ENCODE results near the gene F10. TPM values are rescaled to one million over a fixed set of nuclear protein-coding genes. Genes with fewer than 3 reads are reported as not detected.
A peak's percentile ranks its signal among the peaks of the same experiment; 100 is the strongest.

The F10 gene
- total RNA-seq, 1 donor from 2014 or later, result 3.5 TPM

DNA sequence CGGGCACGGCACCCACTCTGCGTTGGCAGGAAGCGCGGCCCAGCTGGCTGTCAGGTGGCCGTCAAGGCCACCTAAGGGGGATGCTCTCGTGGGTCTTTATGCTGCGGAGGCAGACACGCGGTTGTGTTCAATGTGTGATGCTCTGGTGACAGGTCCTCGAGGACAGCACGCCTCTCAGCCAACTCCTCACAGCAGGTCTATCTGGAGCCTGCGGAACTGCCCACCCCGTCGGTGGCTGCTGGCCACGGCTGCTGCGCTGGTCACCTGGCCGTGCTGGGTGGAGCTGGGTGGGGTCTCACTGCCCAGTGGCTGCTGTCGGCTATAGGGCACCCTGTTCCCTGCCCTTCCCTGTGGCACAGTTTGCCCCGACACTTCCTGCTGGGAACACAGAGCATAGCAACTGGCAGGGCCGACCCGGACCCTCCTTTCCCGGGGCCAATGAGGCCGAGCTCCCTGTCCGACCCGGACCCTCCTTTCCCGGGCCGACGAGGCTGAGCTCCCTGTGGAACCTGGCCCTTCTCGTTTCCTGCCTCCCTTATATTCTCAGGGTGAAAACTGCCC, 31.3 kb upstream of the F10 start:
- peaks cover 53% of the 10 kb centered on the region for H3K36me3 ChIP-seq

DNA sequence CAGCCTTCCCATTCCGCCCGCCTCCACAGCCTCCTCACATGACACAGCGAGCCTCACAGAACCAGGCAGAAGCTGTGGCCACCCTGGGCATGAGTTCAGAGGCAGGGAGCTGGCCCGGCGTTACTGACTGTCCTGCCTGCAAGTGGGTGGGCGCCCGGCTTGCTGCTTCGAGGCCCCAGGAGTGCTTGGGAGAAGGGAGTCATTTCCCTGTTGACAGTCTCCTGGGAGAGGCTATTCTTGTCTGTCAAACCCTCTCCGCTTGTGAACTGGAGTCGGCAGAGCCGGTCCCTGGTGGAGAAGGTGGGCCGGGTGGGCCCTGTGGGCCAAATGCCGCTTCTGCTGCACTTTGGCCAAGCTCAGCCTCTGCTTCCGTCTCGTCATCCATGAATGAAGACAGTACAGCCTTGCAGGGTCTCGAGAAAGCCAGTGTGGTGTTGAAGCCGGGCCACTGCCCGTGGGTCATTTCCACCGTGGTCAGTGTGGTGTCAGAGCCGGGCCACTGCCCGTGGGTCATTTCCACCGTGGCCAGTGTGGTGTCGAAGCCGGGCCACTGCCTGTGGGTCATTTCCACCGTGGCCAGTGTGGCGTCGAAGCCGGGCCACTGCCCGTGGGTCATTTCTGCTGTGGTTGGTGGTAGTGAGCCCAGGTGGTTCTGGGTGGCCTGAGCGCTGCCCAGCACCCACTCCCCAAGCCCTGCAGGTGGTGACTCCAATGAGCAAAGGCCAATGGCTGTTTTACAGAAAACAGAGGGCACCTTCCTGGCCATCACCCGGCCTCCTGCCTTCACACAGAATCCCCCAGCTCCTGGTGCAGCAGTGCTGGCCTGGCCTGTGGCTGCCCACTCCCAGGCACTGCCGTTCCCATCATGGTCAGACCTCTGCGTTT, 30.5 kb upstream of the F10 start:
- H3K27ac ChIP-seq (replicated peaks), result no peak overlapping the region
- H3K36me3 ChIP-seq, result peaks cover 53% of the 10 kb centered on the region
- H3K27me3 ChIP-seq (ENCODE audit: low read depth), result no peaks in the 10 kb centered on the region
- DNase-seq, result peak; percentile 5
- TF ChIP-seq, protein P1, sequence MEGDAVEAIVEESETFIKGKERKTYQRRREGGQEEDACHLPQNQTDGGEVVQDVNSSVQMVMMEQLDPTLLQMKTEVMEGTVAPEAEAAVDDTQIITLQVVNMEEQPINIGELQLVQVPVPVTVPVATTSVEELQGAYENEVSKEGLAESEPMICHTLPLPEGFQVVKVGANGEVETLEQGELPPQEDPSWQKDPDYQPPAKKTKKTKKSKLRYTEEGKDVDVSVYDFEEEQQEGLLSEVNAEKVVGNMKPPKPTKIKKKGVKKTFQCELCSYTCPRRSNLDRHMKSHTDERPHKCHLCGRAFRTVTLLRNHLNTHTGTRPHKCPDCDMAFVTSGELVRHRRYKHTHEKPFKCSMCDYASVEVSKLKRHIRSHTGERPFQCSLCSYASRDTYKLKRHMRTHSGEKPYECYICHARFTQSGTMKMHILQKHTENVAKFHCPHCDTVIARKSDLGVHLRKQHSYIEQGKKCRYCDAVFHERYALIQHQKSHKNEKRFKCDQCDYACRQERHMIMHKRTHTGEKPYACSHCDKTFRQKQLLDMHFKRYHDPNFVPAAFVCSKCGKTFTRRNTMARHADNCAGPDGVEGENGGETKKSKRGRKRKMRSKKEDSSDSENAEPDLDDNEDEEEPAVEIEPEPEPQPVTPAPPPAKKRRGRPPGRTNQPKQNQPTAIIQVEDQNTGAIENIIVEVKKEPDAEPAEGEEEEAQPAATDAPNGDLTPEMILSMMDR (IDR thresholded peaks at IDR 0.05; ENCODE audit: borderline replicate concordance), result no peak
- no peak overlapping the region for H3K4me3 ChIP-seq
- no peaks in the 10 kb centered on the region for H3K4me1 ChIP-seq
- intact Hi-C loops (cut with micrococcal nuclease), result no loop called here
- no peaks in the 10 kb centered on the region for H3K9me3 ChIP-seq (replicated peaks)

More for the DNA sequence above, 31.3 kb upstream of the F10 start:
- peak; percentile 13 for DNase-seq
- Histone ChIP-seq H3K4me1 (no peaks in the 10 kb centered on the region), H3K9me3 (replicated peaks) (no peaks in the 10 kb centered on the region), H3K4me3 (no peak overlapping the region), H3K27ac (replicated peaks) (no peak overlapping the region), H3K27me3 (ENCODE audit: low read depth) (no peaks in the 10 kb centered on the region)
- intact Hi-C loops (cut with micrococcal nuclease), result no loop called here
- TF ChIP-seq, protein P1 (IDR thresholded peaks at IDR 0.05; ENCODE audit: borderline replicate concordance), result no peak

DNA sequence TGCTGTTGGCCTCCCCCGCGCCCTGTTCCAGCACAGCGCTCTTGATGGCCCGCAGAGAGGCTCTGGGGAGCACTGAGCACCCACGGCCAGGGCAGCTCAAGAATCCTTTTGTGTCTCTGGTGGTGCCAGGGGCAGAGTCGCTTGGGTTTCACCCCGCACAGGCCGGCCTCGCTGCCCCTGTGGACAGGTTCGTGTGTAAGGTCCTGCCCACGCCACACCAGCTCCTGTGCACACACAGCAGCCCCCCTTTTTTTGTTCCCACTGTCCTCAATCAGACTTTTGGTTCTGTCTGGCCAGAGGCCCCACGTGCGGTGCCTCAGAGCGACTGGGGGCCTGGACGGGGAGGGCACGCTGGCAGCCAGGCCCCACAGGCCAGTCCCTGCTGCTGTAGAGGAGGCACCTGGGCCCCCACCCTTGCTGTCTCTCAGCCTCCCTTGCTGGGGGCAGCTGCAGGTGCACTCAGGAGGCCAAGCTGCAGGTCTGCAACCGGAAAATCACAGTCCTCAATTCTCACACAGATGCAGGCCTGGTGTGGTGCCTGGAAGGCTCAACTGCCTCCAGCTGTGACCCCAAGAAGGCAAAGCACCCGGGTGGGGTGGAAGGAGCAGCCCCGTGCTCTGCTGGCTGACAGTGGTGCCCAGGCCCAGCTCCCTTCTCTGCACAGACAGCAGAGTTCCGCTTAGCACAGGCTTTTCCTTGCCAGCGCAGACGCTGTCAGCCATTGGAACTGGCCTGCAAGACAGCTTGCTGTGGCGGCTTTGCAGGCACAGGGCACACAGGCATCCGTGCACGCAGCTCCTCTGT, 29.6 kb upstream of the F10 start:
- H3K36me3 ChIP-seq, result peaks cover 44% of the 10 kb centered on the region
- intact Hi-C loops (cut with micrococcal nuclease), result no loop called here
- TF ChIP-seq, protein P1 (IDR thresholded peaks at IDR 0.05; ENCODE audit: borderline replicate concordance), result no peak
- no peaks in the 10 kb centered on the region for H3K4me1 ChIP-seq
- H3K9me3 ChIP-seq (replicated peaks), result no peaks in the 10 kb centered on the region
- no peaks in the 10 kb centered on the region for H3K27me3 ChIP-seq (ENCODE audit: low read depth)
- no peak overlapping the region for H3K4me3 ChIP-seq
- DNase-seq, result peak; percentile 8
- no peak overlapping the region for H3K27ac ChIP-seq (replicated peaks)

DNA sequence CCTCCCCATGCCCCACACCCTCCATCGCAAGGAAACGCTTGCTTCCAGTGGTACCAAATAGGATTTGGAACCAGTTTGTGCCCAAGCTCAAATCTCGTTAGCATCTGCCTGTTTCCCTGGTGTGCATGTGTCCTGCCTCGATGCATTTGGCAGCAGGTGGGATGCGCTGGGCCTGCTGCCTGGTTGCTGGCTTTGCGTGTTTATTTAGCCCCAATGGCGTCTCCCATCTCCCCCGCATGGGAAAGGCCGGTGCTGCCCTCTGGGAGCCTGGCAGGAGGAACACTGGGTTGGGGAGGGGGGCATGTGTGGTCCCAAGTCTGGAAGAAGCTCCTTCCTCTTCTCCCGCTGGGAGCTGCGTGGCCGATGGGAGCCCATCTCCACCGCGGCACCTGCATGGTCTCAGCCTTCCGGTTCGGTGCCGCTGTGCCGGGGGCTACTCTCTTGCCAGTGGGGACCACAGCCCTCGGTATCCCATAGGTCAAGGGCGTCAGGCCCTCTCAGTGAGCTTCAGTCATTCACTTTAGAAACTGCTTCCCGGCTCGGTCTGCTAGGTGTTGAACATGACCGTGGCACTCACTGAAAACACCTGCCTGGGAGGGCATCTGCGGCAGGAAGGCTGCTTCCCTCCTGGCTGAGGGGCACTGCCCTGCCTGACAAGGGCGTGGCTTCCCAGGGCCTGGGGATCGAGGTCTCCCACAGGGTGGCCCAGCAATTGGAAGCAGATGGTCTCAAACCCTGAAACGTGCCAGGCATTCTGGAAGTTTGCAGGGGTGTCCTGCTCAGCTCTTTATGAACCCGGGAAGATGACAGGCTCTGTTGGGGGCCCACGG, 28.8 kb upstream of the F10 start:
- peak; percentile 10 for DNase-seq
- H3K4me3 ChIP-seq, result no peak overlapping the region
- peaks cover 36% of the 10 kb centered on the region for H3K36me3 ChIP-seq
- intact Hi-C loops (cut with micrococcal nuclease), result no loop called here
- no peaks in the 10 kb centered on the region for H3K9me3 ChIP-seq (replicated peaks)
- H3K27ac ChIP-seq (replicated peaks), result no peak overlapping the region
- no peaks in the 10 kb centered on the region for H3K4me1 ChIP-seq
- H3K27me3 ChIP-seq (ENCODE audit: low read depth), result no peaks in the 10 kb centered on the region
- TF ChIP-seq, protein P1 (IDR thresholded peaks at IDR 0.05; ENCODE audit: borderline replicate concordance), result no peak

DNA sequence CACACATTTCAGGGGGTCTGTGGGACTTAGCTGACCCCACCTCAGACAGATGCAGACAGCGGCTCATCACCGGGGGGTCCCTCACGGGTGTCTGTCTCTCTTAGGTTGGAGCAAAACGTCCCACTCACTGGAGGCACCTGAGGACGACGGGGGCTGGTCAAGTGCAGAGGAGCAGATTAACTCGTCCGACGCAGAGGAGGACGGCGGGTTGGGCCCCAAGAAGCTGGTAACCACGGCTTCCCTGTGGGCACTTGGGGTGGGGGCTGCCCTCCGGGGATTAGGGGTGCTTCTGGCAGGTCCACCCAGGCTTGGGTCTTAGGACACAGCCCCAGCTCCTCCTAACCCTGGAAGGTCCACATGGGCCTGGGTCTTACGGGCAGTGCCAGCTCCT, 28.2 kb upstream of the F10 start:
- intact Hi-C loops (cut with micrococcal nuclease), result no loop called here
- TF ChIP-seq, protein P1 (IDR thresholded peaks at IDR 0.05; ENCODE audit: borderline replicate concordance), result no peak
- Histone ChIP-seq H3K27me3 (ENCODE audit: low read depth) (no peaks in the 10 kb centered on the region), H3K4me1 (no peaks in the 10 kb centered on the region), H3K4me3 (no peak overlapping the region), H3K36me3 (peaks cover 33% of the 10 kb centered on the region), H3K9me3 (replicated peaks) (no peaks in the 10 kb centered on the region), H3K27ac (replicated peaks) (no peak overlapping the region)
- DNase-seq, result no peak
